Heart right ventricle (tissue), 16 donors: Measurements from ENCODE around the gene AQP6. TPM values are rescaled to one million over a fixed set of nuclear protein-coding genes. Genes with fewer than 3 reads are reported as not detected.

Source experiments
- ATAC-seq, 8 donors: fragments of 200-7000 bp; cut with Tn5 transposase; one replicate each; pipeline ENCODE4 v1.9.1; 2020; ENCODE audit warnings: mild to moderate bottlenecking in 8 of 8, moderate library complexity in 8 of 8, moderate number of reproducible peaks in 1 of 8
- DNase-seq, 2 donors: peaks; one replicate each; pipeline ENCODE4 v3.0.0-alpha.2; 2020
- H3K27ac ChIP-seq, 10 donors: fragments of 200-600 bp; sonication (generic) in 2 of 10; one replicate each; pipeline versions ENCODE4 v1.5.0 to v1.8.0; 2020 to 2022; ENCODE audit warnings: mild to moderate bottlenecking in 3 of 10
- H3K27me3 ChIP-seq, 7 donors: fragments of 200-600 bp; one replicate each; pipeline ENCODE4 v1.8.0; 2021 to 2022; ENCODE audit warnings: mild to moderate bottlenecking in 2 of 7
- H3K36me3 ChIP-seq, 9 donors: fragments of 200-600 bp; sonication (generic) in 1 of 9; one replicate each; pipeline versions ENCODE4 v1.5.0 to v1.8.0; 2020 to 2022; ENCODE audit warnings: mild to moderate bottlenecking in 2 of 9
- H3K4me1 ChIP-seq, 9 donors: fragments of 200-600 bp; sonication (generic) in 1 of 9; one replicate each; pipeline versions ENCODE4 v1.5.0 to v1.8.0; 2020 to 2022; ENCODE audit warnings: mild to moderate bottlenecking in 4 of 9
- H3K4me3 ChIP-seq, 10 donors: fragments of 200-600 bp; sonication (generic) in 2 of 10; one replicate each; pipeline versions ENCODE4 v1.5.0 to v1.8.0; 2020 to 2022; ENCODE audit warnings: mild to moderate bottlenecking in 7 of 10, moderate library complexity in 2 of 10
- H3K9me3 ChIP-seq, 11 donors: fragments of 200-600 bp in 10 of 11; sonication (generic) in 2 of 11; one replicate each; pipeline versions ENCODE4 v1.5.0 to v1.8.0; 2013 to 2022; ENCODE audit warnings: mild to moderate bottlenecking in 2 of 11, control low read depth in 1 of 11, moderate library complexity in 1 of 11
- WGBS, 2 donors: extraction: QIAGEN DNeasy Blood & Tissue Kit; methylation state at CpG; one replicate each; pipeline ENCODE4 v1.1.7; 2013; ENCODE audit warnings: inconsistent platforms in 1 of 2; 5-methylcytosine and 5-hydroxymethylcytosine counted together
- intact Hi-C, 10 donors: fragments of 100-400 bp; cut with DNase I; formaldehyde crosslinking; loops; one replicate each; pipeline versions ENCODE4 v1.11.1 to v1.14.2; 2022
- polyA plus RNA-seq, 2 donors: library from polyadenylated mRNA; stranded (reverse); fragments of 200-250 nt; gene quantifications; one replicate each; pipeline ENCODE4 v1.2.3, GENCODE V29; 2013
- total RNA-seq, 10 donors: library from RNA; stranded (reverse); fragmentation: NEBNext Ultra II Directional in 3 of 10; extraction: Animal tissue kit (Norgen Biotek cat#: 25700) in 3 of 10; gene quantifications; one replicate each; pipeline versions ENCODE4 v1.2.1 to v1.2.4, GENCODE V29; 2021 to 2023
- TF ChIP-seq, protein P1 (sequence below), 9 donors: fragments of 200-600 bp; sonication (generic) in 2 of 9; IDR thresholded peaks; one replicate each; pipeline versions ENCODE4 v1.5.0 to v1.8.0; 2021 to 2022; ENCODE audit warnings: antibody characterized with exemption in 9 of 9, mild to moderate bottlenecking in 5 of 9, moderate library complexity in 1 of 9
- donor health status: Arrhythmogenic right ventricular cardiomyopathy.
- donor health status: ischemic (EF 13 %, LVEDD 7.1; RV severe dilation, severe dysfunction).
- donor health status: healthy with polysubstance abuse.
- donor health status: DM: no; HTN: yes; CAD: no.
- donor health status: DM: no; HTN: no; CAD: no.
- donor health status: ischemic (EF 25% LVEDD 6.9; RV normal size, moderate dysfunction).
- donor health status: ischemic (EF 25% LVEDD 5.7; RV mildly dilated, moderate dysfunction).
- donor health status: healthy.
- donor health status: DM: yes; HTN: yes; CAD: no.
- donor health status: Ischemic cardiomyopathy.
- donor health status: ischemic (EF 35%, LVEDD 5.7; RV mildly dilated, moderate dysfunction).
- donor health status: nonischemic (EF 11% LVEDD 7.7; RV severe dilation, severe dysfunction).
- donor health status: DM: yes; HTN: yes; CAD: no.
- donor health status: PGD.
- donor health status: ischemic (EF 29% LVEDD 5.4; RV normal size, mild dysfunction).
- donor health status: nonischemic (EF 23%, LVEDD 6.1; RV moderate dilation, normal function).

Gene AQP6
- total and polyA plus RNA-seq, 12 donors = 0.06 to 0.15 TPM; not detected in 10

DNA sequence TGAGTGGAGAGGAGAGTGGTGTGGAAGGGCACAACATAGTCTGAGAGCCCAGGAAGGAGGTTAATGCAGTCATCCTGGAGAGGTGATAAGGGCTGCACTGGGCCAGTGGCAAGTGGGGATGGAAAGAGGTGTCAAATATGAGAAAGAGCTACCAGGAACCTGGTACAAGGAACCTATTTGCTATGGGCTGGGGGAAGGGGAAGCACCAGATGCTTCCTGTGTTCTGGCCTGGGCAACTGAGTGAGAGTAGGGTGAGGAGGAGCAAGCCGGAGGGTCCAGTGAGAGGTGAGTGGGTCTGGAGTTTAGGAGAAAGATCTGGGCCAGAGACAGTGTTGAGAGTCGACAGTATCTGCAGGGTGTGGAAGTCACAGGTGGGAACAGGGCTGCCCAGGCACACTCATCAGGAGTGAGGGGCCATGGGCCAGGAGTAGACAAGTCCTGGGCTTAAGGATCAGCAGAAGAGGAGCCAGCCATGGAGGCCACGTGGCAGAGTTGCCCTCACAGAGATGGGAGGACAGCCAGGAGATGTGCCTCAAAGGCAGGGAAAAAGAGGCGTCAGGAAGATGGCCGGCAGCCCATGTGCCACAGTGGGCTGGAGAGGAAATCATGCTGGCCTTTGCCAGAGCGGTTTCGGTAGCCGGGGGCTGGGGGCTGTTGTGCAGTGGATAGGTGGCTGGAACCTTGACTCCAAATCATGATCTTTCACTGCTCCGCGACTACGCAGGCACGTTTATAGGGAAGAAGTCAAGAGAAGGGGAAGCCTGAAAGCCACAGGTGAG lies 2.9 kb upstream of the AQP6 start:
- WGBS, 2 donors = 80% methylated on average over 12 of the region's 12 CpGs
- Histone ChIP-seq H3K27me3 (peaks cover 0 to 46% (median 36%) of the 10 kb centered on the region in 7 donors), H3K4me1 (peaks cover 5 to 23% (median 14%) of the 10 kb centered on the region in 9 donors), H3K9me3 (no peaks in the 10 kb centered on the region), H3K27ac (no peak overlapping the region), H3K36me3 (no peaks in the 10 kb centered on the region), H3K4me3 (no peak overlapping the region)
- intact Hi-C loops = loop anchor here (5.0 to 10.0 kb wide), 7 partner anchors 57 to 297 kb away; partner anchors contain the start of genes ASIC1 (in 6 of the 10) and RACGAP1 (in 1 of the 10)
- ATAC-seq = no peak
- DNase-seq = no peak
- TF ChIP-seq, protein P1, sequence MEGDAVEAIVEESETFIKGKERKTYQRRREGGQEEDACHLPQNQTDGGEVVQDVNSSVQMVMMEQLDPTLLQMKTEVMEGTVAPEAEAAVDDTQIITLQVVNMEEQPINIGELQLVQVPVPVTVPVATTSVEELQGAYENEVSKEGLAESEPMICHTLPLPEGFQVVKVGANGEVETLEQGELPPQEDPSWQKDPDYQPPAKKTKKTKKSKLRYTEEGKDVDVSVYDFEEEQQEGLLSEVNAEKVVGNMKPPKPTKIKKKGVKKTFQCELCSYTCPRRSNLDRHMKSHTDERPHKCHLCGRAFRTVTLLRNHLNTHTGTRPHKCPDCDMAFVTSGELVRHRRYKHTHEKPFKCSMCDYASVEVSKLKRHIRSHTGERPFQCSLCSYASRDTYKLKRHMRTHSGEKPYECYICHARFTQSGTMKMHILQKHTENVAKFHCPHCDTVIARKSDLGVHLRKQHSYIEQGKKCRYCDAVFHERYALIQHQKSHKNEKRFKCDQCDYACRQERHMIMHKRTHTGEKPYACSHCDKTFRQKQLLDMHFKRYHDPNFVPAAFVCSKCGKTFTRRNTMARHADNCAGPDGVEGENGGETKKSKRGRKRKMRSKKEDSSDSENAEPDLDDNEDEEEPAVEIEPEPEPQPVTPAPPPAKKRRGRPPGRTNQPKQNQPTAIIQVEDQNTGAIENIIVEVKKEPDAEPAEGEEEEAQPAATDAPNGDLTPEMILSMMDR (IDR thresholded peaks at IDR 0.05) = no peak

DNA sequence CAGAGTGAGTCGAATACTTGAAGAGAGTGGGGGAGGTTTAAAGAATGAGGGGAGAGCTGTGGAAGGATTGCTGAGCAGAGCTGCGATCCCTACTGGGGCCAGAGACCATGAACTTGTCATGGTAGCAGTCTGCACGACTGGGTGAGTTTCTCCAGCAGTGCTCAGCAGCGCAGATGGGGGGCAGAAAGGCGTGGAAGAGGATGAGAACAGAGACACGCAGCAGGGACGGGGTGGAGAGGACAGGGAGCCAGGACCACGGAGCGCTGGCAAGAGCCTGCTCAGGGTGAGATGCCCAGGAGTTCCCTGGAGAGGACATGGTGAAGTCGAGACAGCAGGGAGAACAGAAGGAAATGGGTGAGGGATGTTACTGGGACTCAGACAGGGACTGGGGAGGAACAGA lies 2.1 kb upstream of the AQP6 start:
- 61 to 67% methylated on average over 10 of the region's 10 CpGs for WGBS, 2 donors
- ATAC-seq (no peak), DNase-seq (no peak)
- Histone ChIP-seq H3K4me3 (no peak overlapping the region), H3K27ac (no peak overlapping the region), H3K9me3 (no peaks in the 10 kb centered on the region), H3K27me3 (peaks cover 0 to 50% (median 36%) of the 10 kb centered on the region in 7 donors), H3K36me3 (no peaks in the 10 kb centered on the region), H3K4me1 (peaks cover 5 to 31% (median 14%) of the 10 kb centered on the region in 9 donors)
- intact Hi-C loops = loop anchor here in 2 of 10 donors (5.0 kb wide), 2 partner anchors 57 to 87 kb away; partner anchors contain the start of genes ASIC1 (in 1 of the 2) and RACGAP1 (in 1 of the 2)
- TF ChIP-seq, protein P1 (IDR thresholded peaks at IDR 0.05) = no peak

DNA sequence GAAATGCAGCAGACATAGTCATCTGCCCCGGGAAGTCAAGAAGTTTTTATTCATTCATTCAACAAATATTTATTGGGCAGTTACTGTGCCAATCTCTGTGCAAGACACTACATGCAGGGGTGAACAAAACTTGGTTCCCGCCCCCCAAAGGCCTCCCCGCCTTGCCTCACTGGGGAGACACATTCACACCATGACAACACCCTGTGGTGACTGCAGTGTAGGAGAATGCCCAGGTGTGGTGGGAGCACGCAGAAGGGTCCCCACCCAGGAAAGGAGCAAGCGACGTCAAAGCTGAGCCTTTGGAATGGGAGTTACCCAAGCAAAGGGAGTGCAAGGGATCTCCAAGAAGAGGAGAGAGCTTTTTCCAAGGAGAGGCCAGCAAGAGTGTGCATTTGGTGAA lies 1.6 kb upstream of the AQP6 start:
- WGBS, 2 donors = 79 to 87% methylated on average over 6 of the region's 6 CpGs
- Histone ChIP-seq H3K4me3 (no peak overlapping the region), H3K27ac (no peak overlapping the region), H3K36me3 (no peaks in the 10 kb centered on the region), H3K4me1 (peaks cover 5 to 32% (median 14%) of the 10 kb centered on the region in 9 donors), H3K9me3 (no peaks in the 10 kb centered on the region), H3K27me3 (peaks cover 0 to 51% (median 36%) of the 10 kb centered on the region in 7 donors)
- ATAC-seq (no peak), DNase-seq (no peak)
- TF ChIP-seq, protein P1 (IDR thresholded peaks at IDR 0.05) = no peak
- intact Hi-C loops = loop anchor here in 2 of 10 donors (5.0 kb wide), 2 partner anchors 56 to 86 kb away; partner anchors contain the start of genes ASIC1 (in 1 of the 2) and RACGAP1 (in 1 of the 2)

DNA sequence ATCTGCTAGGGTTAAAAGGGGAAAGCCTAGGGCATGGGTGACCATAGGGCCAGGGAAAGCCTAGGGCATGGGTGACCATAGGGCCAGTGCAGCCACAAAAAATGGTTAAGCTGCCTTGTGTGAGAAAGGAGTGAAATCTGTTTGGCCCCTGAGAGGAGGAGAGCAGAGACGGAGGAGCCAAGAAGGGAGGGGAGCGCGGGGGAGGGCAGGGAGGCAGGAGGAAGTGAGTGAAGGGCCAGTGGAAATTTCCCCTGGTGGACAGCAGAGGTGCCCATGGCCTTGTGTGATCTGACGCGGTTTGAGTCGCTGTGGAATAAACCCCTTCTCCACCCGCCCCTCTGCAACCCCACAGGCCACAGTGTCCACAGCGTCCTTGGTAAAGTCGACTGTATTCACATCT lies 618 bp upstream of the AQP6 start:
- intact Hi-C loops = loop anchor here in 2 of 10 donors (5.0 kb wide), 2 partner anchors 55 to 85 kb away; partner anchors contain the start of genes ASIC1 (in 1 of the 2) and RACGAP1 (in 1 of the 2)
- ATAC-seq (no peak), DNase-seq (no peak)
- no peaks in the 10 kb centered on the region for H3K36me3 ChIP-seq
- no peaks in the 10 kb centered on the region for H3K9me3 ChIP-seq
- 69 to 75% methylated on average over 9 of the region's 9 CpGs for WGBS, 2 donors
- H3K27ac ChIP-seq = no peak overlapping the region
- peaks cover 0 to 55% (median 36%) of the 10 kb centered on the region in 7 donors for H3K27me3 ChIP-seq
- TF ChIP-seq, protein P1 (IDR thresholded peaks at IDR 0.05) = no peak
- H3K4me3 ChIP-seq = no peak overlapping the region
- H3K4me1 ChIP-seq = peaks cover 3 to 28% (median 13%) of the 10 kb centered on the region in 9 donors
